WTC11 (cell line): ENCODE results near the gene MBP. TPM values are rescaled to one million over a fixed set of nuclear protein-coding genes. Genes with fewer than 3 reads are reported as not detected.

ENCODE experiments used
- ATAC-seq: fragments of 200-7000 bp; cut with Tn5 transposase; 2 replicates; pipeline ENCODE4 v1.10.0; 2021; ENCODE audit warnings: mild to moderate bottlenecking, moderate library complexity
- CTCF ChIA-PET: fragments of 300-600 bp; sonication (Branson Sonifier 250); formaldehyde crosslinking; loops from one replicate; lab custom pipeline; 2021; ENCODE audit warnings: antibody characterized with exemption; lab: Charles Lee
- POLR2A ChIA-PET: fragments of 350-600 bp; sonication (Branson Sonifier 250); formaldehyde crosslinking; loops from one replicate; lab custom pipeline; 2021; ENCODE audit warnings: antibody characterized with exemption; lab: Charles Lee
- DNase-seq: peaks from one replicate; pipeline ENCODE4 v3.0.0; 2021; ENCODE audit warnings: low spot score
- H3K27ac Mint-ChIP-seq: 2 replicates; pipeline ENCODE4 v1.8.0; 2021; ENCODE audit warnings: mixed read lengths
- H3K27me3 Mint-ChIP-seq: 2 replicates; pipeline ENCODE4 v1.8.0; 2021; ENCODE audit warnings: low read depth, mild to moderate bottlenecking, moderate library complexity, mixed read lengths
- H3K36me3 Mint-ChIP-seq: 2 replicates; pipeline ENCODE4 v1.8.0; 2021; ENCODE audit warnings: mixed read lengths
- H3K4me1 Mint-ChIP-seq: 2 replicates; pipeline ENCODE4 v1.8.0; 2022; ENCODE audit warnings: mixed read lengths
- H3K4me3 Mint-ChIP-seq: 2 replicates; pipeline ENCODE4 v1.8.0; 2021; ENCODE audit warnings: mild to moderate bottlenecking, moderate library complexity, mixed read lengths
- H3K9me3 Mint-ChIP-seq: 2 replicates; pipeline ENCODE4 v1.8.0; 2021; ENCODE audit warnings: mixed read lengths
- ARID4B ChIP-seq: sonication (generic); formaldehyde crosslinking; IDR thresholded peaks from 2 replicates; pipeline ENCODE4 v1.8.0; 2023; ENCODE audit warnings: missing genetic modification reagents, mild to moderate bottlenecking, borderline replicate concordance
- CBFB ChIP-seq: sonication (generic); formaldehyde crosslinking; IDR thresholded peaks from 2 replicates; pipeline ENCODE4 v1.8.1; 2022; ENCODE audit warnings: mild to moderate bottlenecking, low read depth, missing genetic modification reagents
- CREB1 ChIP-seq: sonication (generic); formaldehyde crosslinking; IDR thresholded peaks from 2 replicates; pipeline ENCODE4 v1.8.0; 2023; ENCODE audit warnings: mild to moderate bottlenecking, missing genetic modification reagents
- EMX1 ChIP-seq: fragments of 250-450 bp; sonication (Bioruptor Pico); IDR thresholded peaks from 2 replicates; pipeline ENCODE4 v1.8.0; 2021; ENCODE audit warnings: mild to moderate bottlenecking
- ESRRA ChIP-seq: sonication (generic); formaldehyde crosslinking; IDR thresholded peaks from 2 replicates; pipeline ENCODE4 v1.8.1; 2022; ENCODE audit warnings: mild to moderate bottlenecking, missing genetic modification reagents, borderline replicate concordance
- FOXP1 ChIP-seq: sonication (generic); formaldehyde crosslinking; IDR thresholded peaks from 2 replicates; pipeline ENCODE4 v1.8.0; 2022; ENCODE audit warnings: missing genetic modification reagents, mild to moderate bottlenecking, moderate library complexity, borderline replicate concordance
- IRF2 ChIP-seq: sonication (generic); formaldehyde crosslinking; IDR thresholded peaks from 2 replicates; pipeline ENCODE4 v1.8.0; 2022; ENCODE audit warnings: low read depth, missing genetic modification reagents, borderline replicate concordance
- NFE2L1 ChIP-seq: sonication (generic); formaldehyde crosslinking; IDR thresholded peaks from 2 replicates; pipeline ENCODE4 v1.8.1; 2023; ENCODE audit warnings: missing genetic modification reagents
- NFYB ChIP-seq: sonication (generic); formaldehyde crosslinking; conservative IDR thresholded peaks from 2 replicates; pipeline ENCODE4 v1.8.0; 2022; ENCODE audit warnings: low read depth, missing genetic modification reagents
- PRRX2 ChIP-seq: fragments of 250-450 bp; sonication (Bioruptor Pico); IDR thresholded peaks from 2 replicates; pipeline ENCODE4 v1.8.0; 2021; ENCODE audit warnings: mild to moderate bottlenecking
- SMAD4 ChIP-seq: sonication (generic); formaldehyde crosslinking; IDR thresholded peaks from 2 replicates; pipeline ENCODE4 v1.8.0; 2022; ENCODE audit warnings: mild to moderate bottlenecking, missing genetic modification reagents
- TEAD4 ChIP-seq: sonication (generic); formaldehyde crosslinking; IDR thresholded peaks from 2 replicates; pipeline ENCODE4 v1.8.0; 2022; ENCODE audit warnings: mild to moderate bottlenecking, missing genetic modification reagents
- USF2 ChIP-seq: sonication (generic); formaldehyde crosslinking; IDR thresholded peaks from 2 replicates; pipeline ENCODE4 v1.8.1; 2023; ENCODE audit warnings: mild to moderate bottlenecking, missing genetic modification reagents, moderate library complexity
- ZBTB21 ChIP-seq: sonication (generic); formaldehyde crosslinking; IDR thresholded peaks from 2 replicates; pipeline ENCODE4 v1.8.1; 2023; ENCODE audit warnings: mild to moderate bottlenecking, missing genetic modification reagents, borderline replicate concordance
- ZNF121 ChIP-seq: sonication (generic); formaldehyde crosslinking; IDR thresholded peaks from 2 replicates; pipeline ENCODE4 v1.8.0; 2023; ENCODE audit warnings: missing genetic modification reagents
- ZNF138 ChIP-seq: sonication (generic); formaldehyde crosslinking; conservative IDR thresholded peaks from 2 replicates; pipeline ENCODE4 v1.8.1; 2022; ENCODE audit warnings: mild to moderate bottlenecking, moderate library complexity, missing genetic modification reagents
- ZNF263 ChIP-seq: sonication (generic); formaldehyde crosslinking; IDR thresholded peaks from 2 replicates; pipeline ENCODE4 v1.8.1; 2022; ENCODE audit warnings: low read depth, mild to moderate bottlenecking, moderate library complexity, missing genetic modification reagents
- total RNA-seq: library from RNA; stranded (reverse); gene quantifications from 3 replicates; pipeline ENCODE4 v1.2.3, GENCODE V29; 2021
- TF ChIP-seq, protein P1 (sequence below): sonication (generic); formaldehyde crosslinking; IDR thresholded peaks from 2 replicates; pipeline ENCODE4 v1.8.0; 2023; ENCODE audit warnings: missing genetic modification reagents
- TF ChIP-seq, protein P2 (sequence below): sonication (generic); formaldehyde crosslinking; IDR thresholded peaks from 2 replicates; pipeline ENCODE4 v1.8.1; 2023; ENCODE audit warnings: mild to moderate bottlenecking, moderate library complexity, missing genetic modification reagents
- TF ChIP-seq, protein P3 (sequence below): fragments of 200-600 bp; IDR thresholded peaks from 2 replicates; pipeline ENCODE4 v1.8.0; 2022; ENCODE audit warnings: antibody characterized with exemption

Gene MBP
- total RNA-seq, 1 experiment from 2014 or later, result 19.6 TPM

DNA sequence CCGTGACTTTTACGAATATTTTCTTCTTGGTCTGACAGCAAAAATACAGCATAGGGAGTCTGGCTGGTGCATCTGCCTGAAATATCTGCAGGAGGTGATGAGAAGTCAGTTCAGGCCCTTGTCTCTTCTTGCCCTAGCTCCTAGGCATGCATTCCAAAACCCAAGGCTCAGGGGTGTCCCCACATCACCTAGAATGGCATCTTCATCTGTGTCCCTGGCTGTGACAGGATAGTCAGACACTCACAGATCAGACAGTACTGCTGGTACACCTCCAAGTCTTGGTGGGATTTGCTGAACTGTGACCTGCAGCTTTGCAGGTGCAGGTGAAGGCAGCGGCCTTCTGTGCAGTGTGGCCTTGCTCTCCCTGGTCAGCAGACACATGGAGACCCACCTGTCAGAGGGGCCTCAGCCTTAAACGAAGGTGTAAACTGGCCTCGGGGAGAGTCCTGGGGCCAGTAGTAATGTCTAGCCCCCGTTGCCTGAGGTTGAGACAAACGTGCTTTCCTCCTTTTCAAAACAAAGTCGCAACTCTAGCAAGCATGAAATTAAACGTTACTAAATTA is 42.8 kb downstream of the MBP start (continued):
- TF ChIP-seq, protein P1, sequence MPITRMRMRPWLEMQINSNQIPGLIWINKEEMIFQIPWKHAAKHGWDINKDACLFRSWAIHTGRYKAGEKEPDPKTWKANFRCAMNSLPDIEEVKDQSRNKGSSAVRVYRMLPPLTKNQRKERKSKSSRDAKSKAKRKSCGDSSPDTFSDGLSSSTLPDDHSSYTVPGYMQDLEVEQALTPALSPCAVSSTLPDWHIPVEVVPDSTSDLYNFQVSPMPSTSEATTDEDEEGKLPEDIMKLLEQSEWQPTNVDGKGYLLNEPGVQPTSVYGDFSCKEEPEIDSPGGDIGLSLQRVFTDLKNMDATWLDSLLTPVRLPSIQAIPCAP, result no peak
- TF ChIP-seq TEAD4 (CRISPR knock-in tag) (no peak), EMX1 (CRISPR knock-in tag) (no peak), IRF2 (CRISPR knock-in tag) (no peak), ZNF263 (CRISPR knock-in tag) (no peak)

DNA sequence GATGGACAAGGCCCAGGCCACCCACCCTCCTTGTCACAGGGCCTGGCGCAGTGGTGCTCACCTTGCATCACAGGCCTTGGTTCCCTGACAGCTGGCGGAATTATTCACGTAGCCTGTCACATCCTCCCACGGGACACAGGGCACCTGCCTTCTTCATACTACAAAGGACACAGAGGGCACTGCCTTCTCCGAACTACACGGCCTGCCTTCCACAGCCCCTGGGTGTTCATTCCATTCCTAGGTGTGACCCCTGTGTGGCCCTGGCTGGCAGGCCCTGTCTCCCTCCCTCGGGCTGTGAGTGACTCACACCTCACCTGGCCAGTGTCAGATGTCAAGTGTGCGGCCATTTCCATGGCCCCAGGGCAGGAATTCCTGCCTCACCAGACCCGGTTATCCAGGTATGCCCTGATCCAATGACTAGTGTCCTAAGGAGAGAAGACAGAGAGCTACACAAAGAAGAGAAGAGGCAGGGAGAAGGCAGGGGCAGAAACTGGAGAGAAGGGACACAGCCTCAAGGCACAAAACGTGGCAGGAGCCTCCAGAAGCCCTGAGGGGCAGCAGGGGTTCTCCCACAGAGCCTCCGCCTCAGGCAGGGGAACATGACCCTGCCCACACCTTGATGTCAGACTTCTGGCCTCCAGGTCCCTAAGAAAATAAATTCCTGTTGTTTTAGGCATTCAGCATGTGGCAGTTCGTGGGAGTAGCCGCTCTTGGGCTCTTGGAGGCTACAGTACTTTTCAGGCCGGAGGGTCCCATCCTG is 43.4 kb downstream of the MBP start:
- peaks cover 68% of the 10 kb centered on the region for H3K4me1 Mint-ChIP-seq
- ChIA-PET POLR2A (no interaction called here), CTCF (no interaction called here)
- TF ChIP-seq ZNF121 (CRISPR knock-in tag) (peak; percentile 48; the same call in 1 of the 2 replicates), ZBTB21 (peak; percentile 28; the same call in 1 of the 2 replicates), ZNF138 (CRISPR knock-in tag) (no peak)
- ATAC-seq (peak; percentile 71), DNase-seq (peak; percentile 78)
- H3K27ac Mint-ChIP-seq, result peak overlapping the region; percentile 93
- no peak overlapping the region for H3K4me3 Mint-ChIP-seq
- peaks cover 13% of the 10 kb centered on the region for H3K27me3 Mint-ChIP-seq
- no peaks in the 10 kb centered on the region; the same call in 1 of the 2 replicates for H3K36me3 Mint-ChIP-seq
- no peaks in the 10 kb centered on the region for H3K9me3 Mint-ChIP-seq

DNA sequence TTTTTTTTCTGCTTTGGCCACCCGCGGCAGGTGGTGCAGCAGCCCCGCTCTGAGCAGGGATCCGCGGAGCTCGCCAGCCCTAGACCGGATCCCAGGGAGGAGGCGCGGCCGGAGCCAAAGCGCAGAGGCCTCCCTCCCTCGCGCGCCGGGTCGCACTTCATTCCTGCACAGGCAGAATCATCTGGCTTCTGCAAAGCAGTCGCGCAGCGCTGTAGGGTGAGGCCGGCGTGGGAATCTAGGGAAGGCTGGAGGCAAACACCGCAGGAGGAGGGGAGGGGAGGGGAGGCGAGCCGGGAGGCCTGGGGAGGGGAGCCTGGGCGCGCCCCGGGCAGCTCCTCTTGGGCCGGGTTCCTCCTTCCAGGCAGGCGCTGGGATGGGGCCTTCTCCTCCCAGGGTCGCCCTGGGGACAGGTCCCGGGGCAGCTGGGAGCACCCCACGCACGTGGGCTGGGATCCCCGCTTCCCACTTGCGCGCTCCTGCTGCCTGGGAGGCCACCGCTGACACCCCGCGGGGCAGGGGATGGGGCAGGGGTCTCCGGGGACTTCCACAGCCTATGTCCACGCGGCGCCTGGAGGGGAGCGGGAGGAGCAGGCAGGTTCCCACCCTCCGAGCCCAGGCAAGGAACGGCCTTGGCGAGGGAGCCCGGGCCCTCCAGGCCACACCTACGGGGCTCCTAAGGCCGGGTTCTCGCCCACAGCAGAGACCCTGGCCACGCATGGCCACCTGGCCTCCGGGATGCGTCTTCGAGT is 45.0 kb downstream of the MBP start:
- Mint-ChIP-seq H3K27ac (no peak overlapping the region; the same call in 1 of the 2 replicates), H3K4me3 (peak overlapping the region; percentile 68), H3K9me3 (no peaks in the 10 kb centered on the region), H3K4me1 (peaks cover 62% of the 10 kb centered on the region), H3K36me3 (no peaks in the 10 kb centered on the region; the same call in 1 of the 2 replicates), H3K27me3 (peaks cover 13% of the 10 kb centered on the region)
- DNase-seq, result peak; percentile 56
- ATAC-seq, result peak; percentile 62
- ChIA-PET CTCF (interaction anchor here (1.3 kb wide), 1 partner anchor 124 kb away, joined by 5 read pairs; no protein-coding TSS in a partner anchor), POLR2A (no interaction called here)
- TF ChIP-seq ARID4B (CRISPR knock-in tag), result no peak
- TF ChIP-seq SMAD4 (CRISPR knock-in tag), result no peak
- TF ChIP-seq CREB1 (CRISPR knock-in tag), result no peak
- TF ChIP-seq CBFB, result no peak
- no peak for TF ChIP-seq USF2 (CRISPR knock-in tag)
- no peak for TF ChIP-seq NFYB (CRISPR knock-in tag)
- TF ChIP-seq FOXP1, result no peak
- no peak for TF ChIP-seq NFE2L1
- TF ChIP-seq EMX1 (CRISPR knock-in tag), result no peak
- no peak for TF ChIP-seq ESRRA (CRISPR knock-in tag)
- TF ChIP-seq, protein P1, result no peak
- no peak for TF ChIP-seq PRRX2
- TF ChIP-seq, protein P2, sequence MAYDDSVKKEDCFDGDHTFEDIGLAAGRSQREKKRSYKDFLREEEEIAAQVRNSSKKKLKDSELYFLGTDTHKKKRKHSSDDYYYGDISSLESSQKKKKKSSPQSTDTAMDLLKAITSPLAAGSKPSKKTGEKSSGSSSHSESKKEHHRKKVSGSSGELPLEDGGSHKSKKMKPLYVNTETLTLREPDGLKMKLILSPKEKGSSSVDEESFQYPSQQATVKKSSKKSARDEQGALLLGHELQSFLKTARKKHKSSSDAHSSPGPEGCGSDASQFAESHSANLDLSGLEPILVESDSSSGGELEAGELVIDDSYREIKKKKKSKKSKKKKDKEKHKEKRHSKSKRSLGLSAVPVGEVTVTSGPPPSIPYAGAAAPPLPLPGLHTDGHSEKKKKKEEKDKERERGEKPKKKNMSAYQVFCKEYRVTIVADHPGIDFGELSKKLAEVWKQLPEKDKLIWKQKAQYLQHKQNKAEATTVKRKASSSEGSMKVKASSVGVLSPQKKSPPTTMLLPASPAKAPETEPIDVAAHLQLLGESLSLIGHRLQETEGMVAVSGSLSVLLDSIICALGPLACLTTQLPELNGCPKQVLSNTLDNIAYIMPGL (CRISPR knock-in tag), result no peak
- no peak for TF ChIP-seq ZBTB21
- TF ChIP-seq, protein P3, sequence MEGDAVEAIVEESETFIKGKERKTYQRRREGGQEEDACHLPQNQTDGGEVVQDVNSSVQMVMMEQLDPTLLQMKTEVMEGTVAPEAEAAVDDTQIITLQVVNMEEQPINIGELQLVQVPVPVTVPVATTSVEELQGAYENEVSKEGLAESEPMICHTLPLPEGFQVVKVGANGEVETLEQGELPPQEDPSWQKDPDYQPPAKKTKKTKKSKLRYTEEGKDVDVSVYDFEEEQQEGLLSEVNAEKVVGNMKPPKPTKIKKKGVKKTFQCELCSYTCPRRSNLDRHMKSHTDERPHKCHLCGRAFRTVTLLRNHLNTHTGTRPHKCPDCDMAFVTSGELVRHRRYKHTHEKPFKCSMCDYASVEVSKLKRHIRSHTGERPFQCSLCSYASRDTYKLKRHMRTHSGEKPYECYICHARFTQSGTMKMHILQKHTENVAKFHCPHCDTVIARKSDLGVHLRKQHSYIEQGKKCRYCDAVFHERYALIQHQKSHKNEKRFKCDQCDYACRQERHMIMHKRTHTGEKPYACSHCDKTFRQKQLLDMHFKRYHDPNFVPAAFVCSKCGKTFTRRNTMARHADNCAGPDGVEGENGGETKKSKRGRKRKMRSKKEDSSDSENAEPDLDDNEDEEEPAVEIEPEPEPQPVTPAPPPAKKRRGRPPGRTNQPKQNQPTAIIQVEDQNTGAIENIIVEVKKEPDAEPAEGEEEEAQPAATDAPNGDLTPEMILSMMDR, result no peak
